ENCODE results near the gene RASGEF1B. TPM values are rescaled to one million over a fixed set of nuclear protein-coding genes. Genes with fewer than 3 reads are reported as not detected.

RASGEF1B gene
- polyA plus RNA-seq, 1 donor, result 30.6 TPM

DNA sequence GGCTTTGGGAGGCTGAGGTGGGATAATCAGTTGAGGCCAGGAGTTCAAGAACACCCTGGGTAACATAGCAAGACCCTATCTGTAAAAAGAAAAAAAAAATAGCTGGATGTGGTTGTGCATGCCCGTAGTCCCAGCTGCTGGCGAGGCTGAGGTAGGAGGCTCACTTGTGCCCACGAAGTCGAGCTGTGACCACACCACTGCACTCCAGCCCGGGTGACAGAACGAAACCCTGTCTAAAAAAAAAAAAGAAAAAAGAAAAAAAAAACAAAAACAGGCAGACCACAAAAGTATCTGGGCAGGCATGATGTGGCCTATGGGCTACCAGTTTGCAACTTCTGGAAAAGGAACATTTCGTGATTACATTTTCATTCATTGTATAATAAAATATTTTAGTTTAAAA lies 38.1 kb upstream of the RASGEF1B start:
- Histone ChIP-seq H3K9me3 (ENCODE audit: control insufficient read depth, low read depth, low read length) (no peaks in the 10 kb centered on the region), H3K27ac (ENCODE audit: low read length) (no peak overlapping the region), H3K27me3 (ENCODE audit: control insufficient read depth, insufficient read depth, low read length) (no peaks in the 10 kb centered on the region), H3K36me3 (ENCODE audit: control insufficient read depth, insufficient read depth, low read length) (no peaks in the 10 kb centered on the region), H3K4me1 (ENCODE audit: control insufficient read depth, insufficient read depth, low read length) (no peaks in the 10 kb centered on the region), H3K4me3 (ENCODE audit: low read length) (no peak overlapping the region)
- DNase-seq, result no peak
- WGBS (ENCODE audit: insufficient coverage, low lambda C conversion rate), result 92% methylated on average over 2 of the region's 7 CpGs

DNA sequence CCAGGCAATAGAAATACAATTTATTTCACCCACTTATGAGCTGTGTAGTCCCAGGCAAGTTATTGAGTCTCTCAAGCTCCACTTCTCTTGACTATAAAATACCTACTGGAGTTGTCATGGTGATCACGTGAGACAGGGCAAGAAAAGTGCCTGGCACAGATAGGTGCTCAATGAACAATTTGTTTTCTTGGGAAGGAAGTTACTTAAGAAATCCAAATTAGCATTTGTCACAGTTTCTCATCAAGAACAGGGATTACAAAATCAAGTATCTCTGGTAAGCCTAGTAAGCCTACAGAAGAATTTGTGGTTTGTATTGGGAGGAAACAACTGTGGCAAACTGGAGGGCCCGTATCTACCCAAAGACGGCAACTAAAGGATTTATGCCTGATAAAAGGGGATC lies 37.5 kb upstream of the RASGEF1B start:
- H3K4me3 ChIP-seq (ENCODE audit: low read length), result no peak overlapping the region
- H3K4me1 ChIP-seq (ENCODE audit: control insufficient read depth, insufficient read depth, low read length), result no peaks in the 10 kb centered on the region
- no peak for DNase-seq
- no peak overlapping the region for H3K27ac ChIP-seq (ENCODE audit: low read length)
- no peaks in the 10 kb centered on the region for H3K9me3 ChIP-seq (ENCODE audit: control insufficient read depth, low read depth, low read length)
- H3K36me3 ChIP-seq (ENCODE audit: control insufficient read depth, insufficient read depth, low read length), result no peaks in the 10 kb centered on the region
- no CpG with 5 or more reads among the region's 3 CpGs for WGBS (ENCODE audit: insufficient coverage, low lambda C conversion rate)
- H3K27me3 ChIP-seq (ENCODE audit: control insufficient read depth, insufficient read depth, low read length), result no peaks in the 10 kb centered on the region

DNA sequence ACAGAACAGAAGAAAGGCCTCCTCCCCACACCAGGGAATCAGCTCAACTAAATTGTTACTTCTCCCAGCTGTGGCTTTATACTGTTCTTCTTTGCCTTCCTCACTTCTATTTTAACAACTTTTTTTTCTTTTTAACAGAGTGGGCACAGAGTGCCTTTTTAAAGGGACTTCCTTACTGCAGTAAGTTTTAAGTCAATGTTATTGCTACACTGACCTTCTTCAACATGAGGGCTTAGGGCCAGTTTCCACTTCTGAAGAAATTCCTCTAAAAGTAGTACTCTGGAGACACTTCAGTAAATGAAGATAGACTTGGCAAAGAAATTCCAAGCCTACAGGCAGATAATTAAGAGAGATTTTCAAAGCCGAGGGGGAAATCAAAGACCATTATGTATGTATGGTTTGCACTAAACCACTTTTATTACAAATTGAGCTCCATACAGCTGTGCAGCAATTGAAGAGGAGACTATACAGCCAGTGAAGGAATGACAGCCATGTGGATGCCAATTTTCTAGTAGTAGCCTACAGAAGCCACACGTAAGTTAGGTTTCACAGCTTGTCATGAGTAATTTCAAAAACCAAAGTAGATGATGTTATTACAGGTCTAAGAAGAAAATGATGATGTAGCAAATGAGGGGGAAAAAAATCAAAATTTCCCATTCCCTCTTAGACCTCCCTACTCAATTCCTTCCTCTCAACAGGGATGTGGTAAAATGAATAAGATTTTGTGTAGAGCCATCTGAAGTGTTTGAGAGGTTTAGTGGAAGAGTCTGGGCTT lies 36.9 kb upstream of the RASGEF1B start:
- no peak overlapping the region for H3K4me3 ChIP-seq (ENCODE audit: low read length)
- DNase-seq, result no peak
- no peaks in the 10 kb centered on the region for H3K27me3 ChIP-seq (ENCODE audit: control insufficient read depth, insufficient read depth, low read length)
- H3K27ac ChIP-seq (ENCODE audit: low read length), result no peak overlapping the region
- H3K9me3 ChIP-seq (ENCODE audit: control insufficient read depth, low read depth, low read length), result no peaks in the 10 kb centered on the region
- no peaks in the 10 kb centered on the region for H3K4me1 ChIP-seq (ENCODE audit: control insufficient read depth, insufficient read depth, low read length)
- no CpG with 5 or more reads among the region's 2 CpGs for WGBS (ENCODE audit: insufficient coverage, low lambda C conversion rate)
- no peaks in the 10 kb centered on the region for H3K36me3 ChIP-seq (ENCODE audit: control insufficient read depth, insufficient read depth, low read length)

DNA sequence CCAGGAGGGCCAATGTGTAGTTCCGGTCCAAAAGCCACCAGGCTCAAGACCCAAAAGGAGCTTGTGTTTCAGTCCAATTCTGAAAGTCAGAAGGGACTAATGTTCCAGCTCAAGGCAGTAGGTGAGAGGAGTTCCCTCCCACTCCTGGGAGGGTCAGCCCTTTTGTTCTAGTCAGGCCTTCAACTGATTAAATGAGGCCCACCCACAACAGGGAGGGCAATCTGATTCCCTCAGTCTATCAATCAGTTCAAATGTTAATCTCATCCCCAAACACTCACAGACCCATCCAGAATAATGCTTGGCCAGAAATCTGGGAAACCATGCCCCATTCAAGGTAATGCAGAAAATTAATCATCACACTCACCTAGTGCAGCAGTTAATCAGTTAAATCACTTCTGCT lies 35.8 kb upstream of the RASGEF1B start:
- WGBS (ENCODE audit: insufficient coverage, low lambda C conversion rate), result no CpG with 5 or more reads among the region's 1 CpG
- Histone ChIP-seq H3K4me1 (ENCODE audit: control insufficient read depth, insufficient read depth, low read length) (no peaks in the 10 kb centered on the region), H3K9me3 (ENCODE audit: control insufficient read depth, low read depth, low read length) (no peaks in the 10 kb centered on the region), H3K27me3 (ENCODE audit: control insufficient read depth, insufficient read depth, low read length) (no peaks in the 10 kb centered on the region), H3K36me3 (ENCODE audit: control insufficient read depth, insufficient read depth, low read length) (no peaks in the 10 kb centered on the region), H3K27ac (ENCODE audit: low read length) (no peak overlapping the region), H3K4me3 (ENCODE audit: low read length) (no peak overlapping the region)
- DNase-seq, result no peak

DNA sequence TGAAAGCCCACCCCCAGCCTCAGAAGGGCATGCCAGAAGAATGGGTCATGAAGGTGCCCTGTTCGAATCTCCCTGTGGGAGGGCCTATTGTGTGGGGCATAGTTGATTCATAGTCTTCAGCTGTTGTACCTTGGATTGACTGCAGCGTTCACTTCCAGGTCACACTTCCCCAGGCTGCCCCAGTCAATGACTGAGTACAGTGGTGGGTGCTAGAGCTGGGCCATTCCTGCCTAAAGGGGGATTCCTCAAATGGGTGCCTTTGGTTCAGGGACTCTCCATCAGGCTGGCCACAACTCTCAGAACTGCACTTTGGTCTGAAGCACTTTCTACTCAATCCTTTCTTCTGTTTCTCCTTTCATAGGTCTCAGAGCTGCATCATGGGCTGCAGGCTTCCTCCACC lies 35.0 kb upstream of the RASGEF1B start:
- WGBS (ENCODE audit: insufficient coverage, low lambda C conversion rate), result no CpG with 5 or more reads among the region's 2 CpGs
- no peaks in the 10 kb centered on the region for H3K4me1 ChIP-seq (ENCODE audit: control insufficient read depth, insufficient read depth, low read length)
- no peaks in the 10 kb centered on the region for H3K9me3 ChIP-seq (ENCODE audit: control insufficient read depth, low read depth, low read length)
- no peak for DNase-seq
- H3K27me3 ChIP-seq (ENCODE audit: control insufficient read depth, insufficient read depth, low read length), result no peaks in the 10 kb centered on the region
- H3K4me3 ChIP-seq (ENCODE audit: low read length), result no peak overlapping the region
- H3K36me3 ChIP-seq (ENCODE audit: control insufficient read depth, insufficient read depth, low read length), result no peaks in the 10 kb centered on the region
- H3K27ac ChIP-seq (ENCODE audit: low read length), result no peak overlapping the region

DNA sequence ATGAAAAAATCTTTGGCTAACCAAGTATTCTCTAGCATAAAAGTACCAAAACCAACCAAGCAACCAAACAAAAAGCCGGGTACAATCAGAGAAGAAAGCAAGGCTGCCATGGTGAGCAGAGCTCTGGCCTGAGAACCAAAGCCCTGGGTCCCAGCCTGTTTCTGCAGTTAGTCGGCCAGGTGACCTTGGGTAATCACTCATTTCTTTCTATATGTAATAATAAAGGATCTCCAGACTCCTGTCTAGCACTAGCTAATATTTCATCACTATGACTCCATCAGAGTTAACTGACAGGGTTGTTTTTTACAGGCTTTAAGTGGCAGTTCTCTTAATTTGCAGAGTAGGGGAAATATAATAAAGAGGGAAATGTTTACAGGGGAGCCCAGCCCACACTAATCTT lies 34.0 kb upstream of the RASGEF1B start:
- H3K4me3 ChIP-seq (ENCODE audit: low read length), result no peak overlapping the region
- WGBS (ENCODE audit: insufficient coverage, low lambda C conversion rate), result no CpG with 5 or more reads among the region's 2 CpGs

DNA sequence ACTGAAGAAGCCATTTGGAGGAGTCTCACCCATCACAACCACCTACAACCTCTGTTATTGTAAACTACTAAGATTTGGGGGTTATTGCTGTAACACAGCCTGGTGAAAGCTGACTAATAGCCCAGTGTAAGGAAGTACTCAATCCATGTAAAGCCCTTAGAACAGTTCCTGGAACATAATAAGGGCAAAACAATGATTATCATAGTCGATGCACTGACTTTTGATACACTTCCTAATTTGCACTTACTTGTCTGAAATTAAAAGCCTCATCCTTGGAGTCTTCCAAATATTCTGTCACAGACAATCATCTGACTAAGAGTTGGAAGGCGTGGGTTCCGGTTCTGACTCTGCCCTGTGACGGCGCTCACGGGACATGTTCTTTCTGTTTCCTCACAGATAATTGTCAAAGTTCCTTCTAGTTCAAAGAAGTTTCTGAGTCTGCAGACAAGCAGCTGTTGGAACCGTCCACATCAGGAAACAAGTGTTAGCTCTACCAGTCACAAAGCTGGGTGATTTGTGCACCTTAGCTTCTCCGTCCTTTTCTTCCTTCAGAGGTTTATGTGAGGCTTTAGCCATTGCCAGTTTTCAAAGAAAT lies 33.4 kb upstream of the RASGEF1B start:
- Histone ChIP-seq H3K9me3 (ENCODE audit: control insufficient read depth, low read depth, low read length) (no peaks in the 10 kb centered on the region), H3K4me1 (ENCODE audit: control insufficient read depth, insufficient read depth, low read length) (no peaks in the 10 kb centered on the region)

More for the DNA sequence above, 34.0 kb upstream of the RASGEF1B start:
- H3K36me3 ChIP-seq (ENCODE audit: control insufficient read depth, insufficient read depth, low read length), result no peaks in the 10 kb centered on the region
- H3K27ac ChIP-seq (ENCODE audit: low read length), result no peak overlapping the region
- no peaks in the 10 kb centered on the region for H3K9me3 ChIP-seq (ENCODE audit: control insufficient read depth, low read depth, low read length)
- no peaks in the 10 kb centered on the region for H3K4me1 ChIP-seq (ENCODE audit: control insufficient read depth, insufficient read depth, low read length)
- no peak for DNase-seq
- no peaks in the 10 kb centered on the region for H3K27me3 ChIP-seq (ENCODE audit: control insufficient read depth, insufficient read depth, low read length)

DNA sequence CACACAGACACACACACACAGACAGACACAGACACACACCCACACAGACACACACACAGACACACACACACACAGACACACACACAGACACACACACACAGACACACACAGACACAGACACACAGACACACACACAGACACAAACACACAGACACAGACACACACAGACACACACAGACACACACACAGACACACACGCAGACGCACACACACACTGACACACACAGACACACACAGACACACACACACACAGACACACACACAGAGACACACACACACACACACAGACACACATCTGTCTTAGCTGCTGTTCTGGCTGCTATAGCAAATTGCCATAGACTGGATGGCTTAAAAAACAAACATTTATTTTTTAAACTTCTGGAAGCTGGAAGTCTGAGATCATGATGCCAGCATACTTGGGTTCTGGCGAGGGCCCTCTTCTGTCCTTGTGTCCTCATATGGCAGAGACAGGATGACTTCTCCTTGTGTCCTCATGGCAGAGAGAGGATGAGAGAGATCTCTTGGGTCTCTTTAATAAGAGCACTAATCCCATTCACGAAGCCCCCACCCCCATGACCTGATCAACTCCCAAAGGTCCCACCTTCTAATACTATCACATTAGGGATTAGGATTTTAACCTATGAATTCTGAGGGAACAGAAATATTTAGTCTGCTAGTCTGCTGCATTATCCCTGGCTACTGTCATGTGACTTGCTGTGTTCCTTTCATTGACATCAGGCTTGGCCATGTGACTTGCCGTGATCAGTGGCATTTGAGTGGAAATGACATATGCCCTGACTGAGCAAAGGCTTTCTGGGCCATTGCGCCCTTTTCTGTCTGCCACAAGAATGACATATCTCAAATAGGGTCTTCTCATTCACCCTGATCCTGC lies 32.7 kb upstream of the RASGEF1B start:
- no peak overlapping the region for H3K27ac ChIP-seq (ENCODE audit: low read length)
- H3K4me1 ChIP-seq (ENCODE audit: control insufficient read depth, insufficient read depth, low read length), result no peaks in the 10 kb centered on the region
- no peak overlapping the region for H3K4me3 ChIP-seq (ENCODE audit: low read length)
- no peaks in the 10 kb centered on the region for H3K36me3 ChIP-seq (ENCODE audit: control insufficient read depth, insufficient read depth, low read length)
- DNase-seq, result peak in 1 of 2 donors; percentile 9
- H3K9me3 ChIP-seq (ENCODE audit: control insufficient read depth, low read depth, low read length), result no peaks in the 10 kb centered on the region
- no CpG with 5 or more reads among the region's 6 CpGs for WGBS (ENCODE audit: insufficient coverage, low lambda C conversion rate)
- H3K27me3 ChIP-seq (ENCODE audit: control insufficient read depth, insufficient read depth, low read length), result no peaks in the 10 kb centered on the region

More for the DNA sequence above, 33.4 kb upstream of the RASGEF1B start:
- Histone ChIP-seq H3K36me3 (ENCODE audit: control insufficient read depth, insufficient read depth, low read length) (no peaks in the 10 kb centered on the region), H3K4me3 (ENCODE audit: low read length) (no peak overlapping the region), H3K27ac (ENCODE audit: low read length) (no peak overlapping the region), H3K27me3 (ENCODE audit: control insufficient read depth, insufficient read depth, low read length) (no peaks in the 10 kb centered on the region)
- DNase-seq, result peak in 1 of 2 donors; percentile 16
- WGBS (ENCODE audit: insufficient coverage, low lambda C conversion rate), result 86% methylated on average over 2 of the region's 8 CpGs

DNA sequence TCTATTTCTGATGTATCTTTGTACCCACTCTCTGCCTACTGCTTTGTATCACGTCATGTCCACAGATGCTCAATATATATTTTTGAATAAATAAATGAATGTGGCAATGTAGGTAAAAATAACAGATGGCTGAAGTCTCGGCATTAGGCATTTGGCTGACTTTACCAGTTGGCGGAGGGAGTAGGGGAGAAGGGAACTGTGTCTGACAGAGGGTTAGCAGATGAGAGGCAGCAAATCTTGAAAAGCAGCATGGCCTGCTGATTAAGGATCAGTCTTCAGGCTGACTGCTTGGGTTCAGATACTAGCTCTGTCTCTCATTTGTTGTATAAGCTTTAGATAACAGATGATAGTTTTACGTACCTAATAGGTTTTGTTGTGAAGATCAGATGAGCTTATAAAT lies 31.9 kb upstream of the RASGEF1B start:
- H3K4me3 ChIP-seq (ENCODE audit: low read length), result no peak overlapping the region
- WGBS (ENCODE audit: insufficient coverage, low lambda C conversion rate), result 100% methylated on average over 2 of the region's 4 CpGs
- DNase-seq, result no peak
- no peak overlapping the region for H3K27ac ChIP-seq (ENCODE audit: low read length)
- no peaks in the 10 kb centered on the region for H3K9me3 ChIP-seq (ENCODE audit: control insufficient read depth, low read depth, low read length)
- no peaks in the 10 kb centered on the region for H3K4me1 ChIP-seq (ENCODE audit: control insufficient read depth, insufficient read depth, low read length)
- no peaks in the 10 kb centered on the region for H3K36me3 ChIP-seq (ENCODE audit: control insufficient read depth, insufficient read depth, low read length)
- no peaks in the 10 kb centered on the region for H3K27me3 ChIP-seq (ENCODE audit: control insufficient read depth, insufficient read depth, low read length)

DNA sequence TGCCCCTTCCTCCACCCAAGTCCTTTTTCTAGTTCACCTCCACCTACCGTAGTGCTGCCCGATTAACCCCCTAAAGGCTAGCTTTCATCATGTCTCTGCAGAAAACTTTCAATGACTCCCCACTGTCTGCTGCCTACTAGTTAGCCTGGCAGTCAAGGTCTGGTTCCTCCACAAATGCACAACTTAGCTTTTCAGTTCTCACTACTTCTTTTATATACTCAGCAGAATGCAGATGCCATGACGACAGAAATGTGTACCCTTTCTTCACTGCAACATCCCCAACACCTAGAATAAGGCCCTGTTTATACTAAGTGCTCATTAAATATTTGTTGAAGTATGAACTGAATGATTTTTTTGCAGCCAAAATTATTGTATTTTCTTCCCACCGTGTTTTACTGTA lies 30.9 kb upstream of the RASGEF1B start:
- no peak for DNase-seq
- Histone ChIP-seq H3K4me3 (ENCODE audit: low read length) (no peak overlapping the region), H3K27ac (ENCODE audit: low read length) (no peak overlapping the region), H3K27me3 (ENCODE audit: control insufficient read depth, insufficient read depth, low read length) (no peaks in the 10 kb centered on the region), H3K9me3 (ENCODE audit: control insufficient read depth, low read depth, low read length) (no peaks in the 10 kb centered on the region), H3K36me3 (ENCODE audit: control insufficient read depth, insufficient read depth, low read length) (no peaks in the 10 kb centered on the region), H3K4me1 (ENCODE audit: control insufficient read depth, insufficient read depth, low read length) (no peaks in the 10 kb centered on the region)
- WGBS (ENCODE audit: insufficient coverage, low lambda C conversion rate), result 85% methylated on average over 3 of the region's 4 CpGs
